GM12878 (cell line): ENCODE data around the gene NKAIN4. TPM values are rescaled to one million over a fixed set of nuclear protein-coding genes. Genes with fewer than 3 reads are reported as not detected.

ENCODE experiments used
- ATAC-seq: fragments of 200-7000 bp; cut with Tn5 transposase; 3 replicates; pipeline ENCODE4 v1.9.1; 2020; ENCODE audit warnings: mild to moderate bottlenecking, moderate library complexity
- BruUV-seq: library from RNA; stranded (reverse); fragments of 400-500 nt; replicated peaks from 2 replicates; lab custom pipeline; 2021; lab: Mats Ljungman, UMichigan
- CTCF ChIA-PET: fragments of 300-600 bp; sonication (Branson Sonifier 250); formaldehyde crosslinking; extraction: SDS; loops from one replicate; lab custom pipeline; 2021; ENCODE audit warnings: inconsistent platforms; lab: Yijun Ruan, JAX
- POLR2A ChIA-PET: fragments of 350-600 bp; formaldehyde crosslinking; extraction: SDS; loops from one replicate; lab custom pipeline; 2021; ENCODE audit warnings: inconsistent platforms; lab: Charles Lee
- RAD21 ChIA-PET: fragments of 300-600 bp; sonication (Branson Sonifier 250); formaldehyde crosslinking; loops from one replicate; lab custom pipeline; 2023; ENCODE audit warnings: antibody characterized with exemption; ENCODE audit not compliant: unreplicated experiment; lab: Charles Lee
- SMC1A ChIA-PET: fragments of 300-600 bp; sonication (Branson Sonifier 250); formaldehyde crosslinking; loops from one replicate; lab custom pipeline; 2023; ENCODE audit not compliant: unreplicated experiment, uncharacterized antibody; lab: Charles Lee
- DNase-seq: peaks from one replicate; pipeline ENCODE4 v3.0.0-alpha.2; 2011; ENCODE audit warnings: low read depth, low spot score
- FAIRE-seq: peaks from 3 replicates; lab custom pipeline; 2011; peaks lifted over from hg19 to GRCh38; lab: Jason Lieb, UNC
- H2AFZ ChIP-seq: 2 replicates; pipeline ENCODE4 v1.6.0; 2011; ENCODE audit warnings: low read depth, low read length, control low read depth; ENCODE audit not compliant: control insufficient read depth
- H3K27ac ChIP-seq: 2 replicates; pipeline ENCODE4 v1.5.1; 2011; ENCODE audit warnings: control low read depth; ENCODE audit not compliant: control insufficient read depth, insufficient read depth
- H3K27me3 ChIP-seq, 2 experiments: replicated peaks in 1 of 2; 2 replicates each; pipeline versions ENCODE4 v1.6.0 to v1.6.1; 2011; ENCODE audit warnings: low read length in 1 of 2; ENCODE audit not compliant: control insufficient read depth in 2 of 2, insufficient read depth in 2 of 2
- H3K36me3 ChIP-seq, 2 experiments: 2 replicates each; pipeline ENCODE4 v1.5.1; 2011; ENCODE audit warnings: low read length in 1 of 2; ENCODE audit not compliant: control insufficient read depth in 2 of 2, insufficient read depth in 2 of 2
- H3K4me1 ChIP-seq: 2 replicates; pipeline ENCODE4 v1.6.1; 2011; ENCODE audit warnings: mild to moderate bottlenecking, low read length, moderate library complexity, mixed read lengths; ENCODE audit not compliant: control insufficient read depth, insufficient read depth
- H3K4me2 ChIP-seq: 2 replicates; pipeline ENCODE4 v1.6.0; 2011; ENCODE audit warnings: control low read depth; ENCODE audit not compliant: control insufficient read depth, insufficient read depth
- H3K4me3 ChIP-seq: fragments of 200-600 bp; sonication (generic); 2 replicates; pipeline ENCODE4 v1.5.1; 2016
- H3K79me2 ChIP-seq: 2 replicates; pipeline ENCODE4 v1.6.0; 2011; ENCODE audit warnings: low read length; ENCODE audit not compliant: control insufficient read depth, insufficient read depth
- H3K9ac ChIP-seq: 2 replicates; pipeline ENCODE4 v1.8.0; 2011; ENCODE audit warnings: low read length, control low read depth, mixed read lengths; ENCODE audit not compliant: control insufficient read depth, insufficient read depth
- H3K9me3 ChIP-seq: replicated peaks from 3 replicates; pipeline ENCODE4 v1.5.1; 2011; ENCODE audit warnings: mild to moderate bottlenecking, low read length; ENCODE audit not compliant: control insufficient read depth, insufficient read depth
- H4K20me1 ChIP-seq: 2 replicates; pipeline ENCODE4 v1.6.0; 2011; ENCODE audit not compliant: control insufficient read depth, insufficient read depth
- CEBPZ ChIP-seq: fragments of 150-350 bp; IDR thresholded peaks from 2 replicates; pipeline ENCODE4 v1.6.1; 2016; ENCODE audit warnings: low read depth, low read length
- KLF5 ChIP-seq: fragments of 450-650 bp; IDR thresholded peaks from 2 replicates; pipeline ENCODE4 v1.6.1; 2014; ENCODE audit warnings: mild to moderate bottlenecking; ENCODE audit not compliant: partially characterized antibody
- MEF2B ChIP-seq: fragments of 450-650 bp; IDR thresholded peaks from 2 replicates; pipeline ENCODE4 v1.6.1; 2018; ENCODE audit warnings: mild to moderate bottlenecking, moderate library complexity; ENCODE audit not compliant: partially characterized antibody, poor library complexity, severe bottlenecking
- NFYB ChIP-seq: IDR thresholded peaks from 2 replicates; pipeline ENCODE4 v1.6.1; 2011; ENCODE audit warnings: low read depth, mild to moderate bottlenecking, low read length, improper control_type of control experiment, moderate library complexity; ENCODE audit not compliant: insufficient read depth
- NRF1 ChIP-seq: conservative IDR thresholded peaks from 2 replicates; pipeline ENCODE4 v1.6.1; 2011; ENCODE audit warnings: mild to moderate bottlenecking, low read depth, low read length, improper control_type of control experiment
- POLR2AphosphoS5 ChIP-seq: IDR thresholded peaks from 2 replicates; pipeline ENCODE4 v1.6.1; 2011; ENCODE audit warnings: mild to moderate bottlenecking, low read length, inconsistent platforms
- SRF ChIP-seq, 2 experiments: IDR thresholded peaks; 2 replicates each; pipeline ENCODE4 v1.6.1; 2011; ENCODE audit warnings: low read depth in 2 of 2, low read length in 2 of 2, mild to moderate bottlenecking in 1 of 2, moderate library complexity in 1 of 2
- SUZ12 ChIP-seq: fragments of 200-600 bp; sonication (generic); IDR thresholded peaks from one replicate; pipeline ENCODE4 v1.6.1; 2018; ENCODE audit warnings: antibody characterized with exemption, mild to moderate bottlenecking; ENCODE audit not compliant: unreplicated experiment
- TARDBP ChIP-seq: IDR thresholded peaks from 2 replicates; pipeline ENCODE4 v1.6.1; 2016; ENCODE audit warnings: borderline replicate concordance
- TCF3 ChIP-seq: IDR thresholded peaks from 2 replicates; pipeline ENCODE4 v1.6.1; 2012; ENCODE audit warnings: low read depth, mild to moderate bottlenecking, low read length, borderline replicate concordance; ENCODE audit not compliant: insufficient read depth
- ZNF207 ChIP-seq: fragments of 450-650 bp; IDR thresholded peaks from 2 replicates; pipeline ENCODE4 v1.6.1; 2014; ENCODE audit warnings: antibody characterized with exemption, mild to moderate bottlenecking, borderline replicate concordance
- ZNF384 ChIP-seq: IDR thresholded peaks from 2 replicates; pipeline ENCODE4 v1.6.1; 2012; ENCODE audit warnings: low read depth, mild to moderate bottlenecking, low read length, improper control_type of control experiment, borderline replicate concordance
- WGBS: methylation state at CpG from one replicate; pipeline ENCODE4 v1.1.6; 2016; ENCODE audit warnings: low lambda C conversion rate; ENCODE audit not compliant: insufficient replicate concordance, insufficient coverage; ENCODE audit errors: missing lambda C conversion rate; 5-methylcytosine and 5-hydroxymethylcytosine counted together
- in situ Hi-C: fragments of 300-500 bp; cut with MboI; formaldehyde crosslinking; loops from 9 replicates; pipeline ENCODE4 v1.14.3; 2018; ENCODE audit warnings: mixed read lengths
- intact Hi-C: fragments of 100-400 bp; cut with micrococcal nuclease; formaldehyde crosslinking; loops from one replicate; pipeline ENCODE4 v1.14.2; 2022; ENCODE audit not compliant: unreplicated experiment
- polyA plus RNA-seq, 11 experiments: library from polyadenylated mRNA; depleted of rRNA in 4 of 11; unstranded in 6 of 11; stranded (reverse) in 5 of 11; fragments of >200 nt; fragmentation: Nextera tagmentation in 4 of 11; fragmentation: Illumina TruSeq in 1 of 11; extraction: Ambion mirVana in 4 of 11; extraction: Trizol in 1 of 11; gene quantifications; 1 replicate in 1 of 11; 2 replicates in 10 of 11; pipeline versions ENCODE4 v1.2.1 to v1.2.3, GENCODE V29; 2011 to 2016; ENCODE audit warnings: inconsistent platforms in 2 of 11, missing spikeins in 2 of 11, low read depth in 1 of 11
- total RNA-seq, 4 experiments: library from RNA; depleted of rRNA in 3 of 4; stranded (reverse); fragments of >200 nt in 3 of 4; fragmentation: Illumina TruSeq in 1 of 4; extraction: Trizol in 1 of 4; gene quantifications; 2 replicates each; pipeline versions ENCODE4 v1.2.1 to v1.2.3, GENCODE V29; 2013 to 2021

NKAIN4 gene
- total and polyA plus RNA-seq, 10 of the 15 experiments (the other 5 are each of a cell fraction or from before 2014, with no cell fraction given): 0.11 TPM; not detected in 9

- H3K9ac ChIP-seq: no peak overlapping the region
- no peak overlapping the region for H3K4me2 ChIP-seq
- WGBS: 62% methylated on average over 5 of the region's 5 CpGs
- no peaks in the 10 kb centered on the region for H3K27me3 ChIP-seq
- H3K27ac ChIP-seq: no peak overlapping the region
- TF ChIP-seq TCF3 (no peak), NFYB (no peak), POLR2AphosphoS5 (no peak), ZNF207 (no peak), CEBPZ (no peak), SRF (IDR thresholded peaks at IDR 0.05; ENCODE audit: low read depth in 2 of 2, low read length in 2 of 2) (no peak), SUZ12 (no peak), NRF1 (no peak), KLF5 (no peak), TARDBP (no peak), MEF2B (no peak), ZNF384 (no peak)
- TF ChIP-seq, all 136 proteins: peak for 0
- intact Hi-C loops: no loop called here
- H4K20me1 ChIP-seq: peaks cover 9% of the 10 kb centered on the region; the same call in 1 of the 2 replicates
- ChIA-PET POLR2A (no interaction called here), CTCF (interaction anchor here (1.2 kb wide), 2 partner anchors 11 to 16 kb away, joined by 3 to 8 read pairs; partner anchors contain the start of gene YTHDF1), SMC1A (no interaction called here), RAD21 (no interaction called here)
- no peak for DNase-seq
- H3K36me3 ChIP-seq: peaks cover 25 to 43% of the 10 kb centered on the region in 2 experiments
- H3K4me3 ChIP-seq: no peak overlapping the region
- no peak for FAIRE-seq
- in situ Hi-C loops: no loop called here
- peaks cover 6% of the 10 kb centered on the region for H3K79me2 ChIP-seq
- BruUV-seq: no TSS peak
- no peaks in the 10 kb centered on the region for H3K9me3 ChIP-seq
- H2AFZ ChIP-seq: no peak overlapping the region
- no peaks in the 10 kb centered on the region for H3K4me1 ChIP-seq
- no peak for ATAC-seq
Observed at GRCh38 chr20:63204362-63204761, 49.9 kb downstream of the NKAIN4 start.
